ENCODE data around the gene GALNT15.

Gene GALNT15

DNA sequence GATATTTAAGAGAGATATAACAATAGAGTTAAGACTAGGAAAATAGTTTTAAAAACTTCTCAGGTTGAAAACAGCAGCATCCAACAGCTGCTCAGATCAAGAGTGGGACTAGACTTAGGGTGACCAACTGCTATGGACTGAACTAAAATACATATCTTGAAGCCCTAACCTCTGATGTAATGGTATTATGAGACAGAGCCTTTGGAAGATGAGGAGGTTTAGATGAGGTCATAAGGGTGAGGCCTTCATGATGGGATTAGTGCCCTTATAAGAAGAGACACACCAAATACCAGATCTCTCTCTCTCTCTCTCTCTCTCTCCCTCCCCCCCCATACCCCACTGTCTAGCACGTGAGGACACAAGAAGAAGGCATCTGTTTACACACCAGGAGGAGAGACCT lies 37.4 kb upstream of the GALNT15 start:
- no peaks in the 10 kb centered on the region for H3K4me1 ChIP-seq (ENCODE audit: insufficient read depth, low read length)
- H4K20me1 ChIP-seq (ENCODE audit: insufficient read depth, low read length), result no peaks in the 10 kb centered on the region
- no peaks in the 10 kb centered on the region for H3K36me3 ChIP-seq (ENCODE audit: insufficient read depth, low read length)
- H3K27me3 ChIP-seq (ENCODE audit: insufficient read depth, low read length, poor library complexity), result no peaks in the 10 kb centered on the region
- no peak overlapping the region for H3K4me3 ChIP-seq (ENCODE audit: low read depth in 1 of 2, low read length in 2 of 2)
- no peaks in the 10 kb centered on the region for H3K79me2 ChIP-seq (ENCODE audit: insufficient read depth, low read length)
- H3K9ac ChIP-seq (ENCODE audit: low read depth, low read length), result no peak overlapping the region
- H3K27ac ChIP-seq (ENCODE audit: low read length), result no peak overlapping the region
- ATAC-seq (ENCODE audit: insufficient read depth, low read depth) (no peak), DNase-seq (no peak)
- H3K9me3 ChIP-seq (ENCODE audit: insufficient read depth, low read length, severe bottlenecking), result no peaks in the 10 kb centered on the region
- no peak overlapping the region for H3K4me2 ChIP-seq (ENCODE audit: insufficient read depth, low read length)
- TF ChIP-seq, protein P1, sequence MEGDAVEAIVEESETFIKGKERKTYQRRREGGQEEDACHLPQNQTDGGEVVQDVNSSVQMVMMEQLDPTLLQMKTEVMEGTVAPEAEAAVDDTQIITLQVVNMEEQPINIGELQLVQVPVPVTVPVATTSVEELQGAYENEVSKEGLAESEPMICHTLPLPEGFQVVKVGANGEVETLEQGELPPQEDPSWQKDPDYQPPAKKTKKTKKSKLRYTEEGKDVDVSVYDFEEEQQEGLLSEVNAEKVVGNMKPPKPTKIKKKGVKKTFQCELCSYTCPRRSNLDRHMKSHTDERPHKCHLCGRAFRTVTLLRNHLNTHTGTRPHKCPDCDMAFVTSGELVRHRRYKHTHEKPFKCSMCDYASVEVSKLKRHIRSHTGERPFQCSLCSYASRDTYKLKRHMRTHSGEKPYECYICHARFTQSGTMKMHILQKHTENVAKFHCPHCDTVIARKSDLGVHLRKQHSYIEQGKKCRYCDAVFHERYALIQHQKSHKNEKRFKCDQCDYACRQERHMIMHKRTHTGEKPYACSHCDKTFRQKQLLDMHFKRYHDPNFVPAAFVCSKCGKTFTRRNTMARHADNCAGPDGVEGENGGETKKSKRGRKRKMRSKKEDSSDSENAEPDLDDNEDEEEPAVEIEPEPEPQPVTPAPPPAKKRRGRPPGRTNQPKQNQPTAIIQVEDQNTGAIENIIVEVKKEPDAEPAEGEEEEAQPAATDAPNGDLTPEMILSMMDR (IDR thresholded peaks at IDR 0.05; ENCODE audit: borderline replicate concordance, extremely low read depth, low read length, poor library complexity, severe bottlenecking), result no peak
- no peak for TF ChIP-seq EZH2 (IDR thresholded peaks at IDR 0.05; ENCODE audit: borderline replicate concordance, low read depth, low read length, severe bottlenecking)
- no peak overlapping the region for H2AFZ ChIP-seq (ENCODE audit: low read depth, low read length)

- H3K36me3 ChIP-seq (ENCODE audit: insufficient read depth, low read length), result no peaks in the 10 kb centered on the region
- ATAC-seq (ENCODE audit: insufficient read depth, low read depth), result no peak
- no peak overlapping the region for H3K27ac ChIP-seq (ENCODE audit: low read length)
- H3K9me3 ChIP-seq (ENCODE audit: insufficient read depth, low read length, severe bottlenecking), result no peaks in the 10 kb centered on the region
- no peak overlapping the region for H3K4me2 ChIP-seq (ENCODE audit: insufficient read depth, low read length)
- TF ChIP-seq, protein P1 (IDR thresholded peaks at IDR 0.05; ENCODE audit: borderline replicate concordance, extremely low read depth, low read length, poor library complexity, severe bottlenecking), result no peak
- no peak for TF ChIP-seq EZH2 (IDR thresholded peaks at IDR 0.05; ENCODE audit: borderline replicate concordance, low read depth, low read length, severe bottlenecking)
- no peak overlapping the region for H3K9ac ChIP-seq (ENCODE audit: low read depth, low read length)
- no peak overlapping the region for H3K4me3 ChIP-seq (ENCODE audit: low read depth in 1 of 2, low read length in 2 of 2)
- H4K20me1 ChIP-seq (ENCODE audit: insufficient read depth, low read length), result no peaks in the 10 kb centered on the region
- no peak overlapping the region for H2AFZ ChIP-seq (ENCODE audit: low read depth, low read length)
- H3K4me1 ChIP-seq (ENCODE audit: insufficient read depth, low read length), result no peaks in the 10 kb centered on the region
- no peaks in the 10 kb centered on the region for H3K79me2 ChIP-seq (ENCODE audit: insufficient read depth, low read length)
- H3K27me3 ChIP-seq (ENCODE audit: insufficient read depth, low read length, poor library complexity), result no peaks in the 10 kb centered on the region
- no peak for DNase-seq
Observed at GRCh38 chr3:16137977-16138376, 36.5 kb upstream of the GALNT15 start.

DNA sequence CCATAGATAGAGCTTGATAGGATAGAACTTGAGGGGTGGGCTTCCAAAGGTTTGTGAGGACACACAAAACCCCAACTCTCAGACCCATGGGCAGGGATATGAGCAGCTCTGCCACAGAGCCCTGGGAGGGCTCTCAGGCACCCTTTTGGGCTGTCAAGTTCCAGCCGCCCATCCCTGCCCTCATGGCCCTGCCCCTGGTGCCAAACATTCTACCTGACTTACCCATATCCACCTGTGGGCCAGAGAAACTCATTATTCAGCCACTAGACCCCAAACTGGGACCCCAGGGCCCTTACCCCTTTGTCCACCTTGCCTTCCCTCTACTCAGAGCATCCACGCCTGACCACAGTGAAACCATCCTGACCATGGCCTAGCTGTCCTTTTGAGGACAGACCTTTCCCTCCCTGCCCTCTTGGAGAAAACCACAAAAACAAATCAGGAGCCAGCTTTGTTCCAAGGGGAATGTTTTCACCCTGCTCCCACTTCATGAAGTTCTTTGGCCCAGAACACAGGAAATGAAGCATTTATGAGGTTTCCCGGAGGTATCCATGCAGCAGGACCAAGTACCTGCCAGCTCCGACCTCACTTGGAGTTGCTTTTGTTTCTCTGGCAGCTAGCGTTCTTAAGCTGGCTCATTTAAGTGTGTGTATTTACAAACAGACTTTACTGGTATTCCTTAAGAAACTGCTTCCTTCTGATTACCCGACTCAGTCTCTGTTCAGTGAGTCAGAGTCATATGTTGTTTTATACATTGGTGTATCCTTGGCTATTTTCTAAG lies 34.2 kb upstream of the GALNT15 start:
- no peak overlapping the region for H3K9ac ChIP-seq (ENCODE audit: low read depth, low read length)
- DNase-seq, result no peak
- H3K4me1 ChIP-seq (ENCODE audit: insufficient read depth, low read length), result no peaks in the 10 kb centered on the region
- H3K27ac ChIP-seq (ENCODE audit: low read length), result no peak overlapping the region
- H3K4me3 ChIP-seq (ENCODE audit: low read depth in 1 of 2, low read length in 2 of 2), result no peak overlapping the region
- H3K27me3 ChIP-seq (ENCODE audit: insufficient read depth, low read length, poor library complexity), result no peaks in the 10 kb centered on the region
- no peak for ATAC-seq (ENCODE audit: insufficient read depth, low read depth)
- no peaks in the 10 kb centered on the region for H4K20me1 ChIP-seq (ENCODE audit: insufficient read depth, low read length)
- H3K79me2 ChIP-seq (ENCODE audit: insufficient read depth, low read length), result no peaks in the 10 kb centered on the region
- no peak overlapping the region for H2AFZ ChIP-seq (ENCODE audit: low read depth, low read length)
- TF ChIP-seq, protein P1 (IDR thresholded peaks at IDR 0.05; ENCODE audit: borderline replicate concordance, extremely low read depth, low read length, poor library complexity, severe bottlenecking), result no peak
- TF ChIP-seq EZH2 (IDR thresholded peaks at IDR 0.05; ENCODE audit: borderline replicate concordance, low read depth, low read length, severe bottlenecking), result no peak
- H3K4me2 ChIP-seq (ENCODE audit: insufficient read depth, low read length), result no peak overlapping the region
- H3K9me3 ChIP-seq (ENCODE audit: insufficient read depth, low read length, severe bottlenecking), result peaks cover 3% of the 10 kb centered on the region
- H3K36me3 ChIP-seq (ENCODE audit: insufficient read depth, low read length), result no peaks in the 10 kb centered on the region
